ENCODE results near the gene CUX1.

The CUX1 gene

DNA sequence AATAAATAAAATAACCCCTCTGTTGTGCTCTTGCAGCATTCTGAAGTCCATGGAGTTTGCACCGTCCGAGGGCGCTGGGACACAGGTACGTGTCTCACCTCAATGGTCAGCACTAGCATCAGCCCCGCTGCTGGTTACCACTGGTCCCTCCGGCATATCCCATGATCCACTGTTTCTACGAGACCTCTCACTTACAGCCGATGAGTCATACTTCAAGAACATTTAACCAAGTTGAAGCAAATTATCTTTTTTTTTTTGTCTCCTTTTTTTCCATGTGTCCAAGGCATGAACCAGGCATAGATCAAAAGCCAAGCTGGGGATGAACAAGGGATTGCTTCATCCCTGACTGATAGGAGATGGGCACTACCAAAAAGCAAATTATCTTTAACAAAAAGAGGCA lies 376.4 kb downstream of the CUX1 start (continued):
- TF ChIP-seq, protein P1, sequence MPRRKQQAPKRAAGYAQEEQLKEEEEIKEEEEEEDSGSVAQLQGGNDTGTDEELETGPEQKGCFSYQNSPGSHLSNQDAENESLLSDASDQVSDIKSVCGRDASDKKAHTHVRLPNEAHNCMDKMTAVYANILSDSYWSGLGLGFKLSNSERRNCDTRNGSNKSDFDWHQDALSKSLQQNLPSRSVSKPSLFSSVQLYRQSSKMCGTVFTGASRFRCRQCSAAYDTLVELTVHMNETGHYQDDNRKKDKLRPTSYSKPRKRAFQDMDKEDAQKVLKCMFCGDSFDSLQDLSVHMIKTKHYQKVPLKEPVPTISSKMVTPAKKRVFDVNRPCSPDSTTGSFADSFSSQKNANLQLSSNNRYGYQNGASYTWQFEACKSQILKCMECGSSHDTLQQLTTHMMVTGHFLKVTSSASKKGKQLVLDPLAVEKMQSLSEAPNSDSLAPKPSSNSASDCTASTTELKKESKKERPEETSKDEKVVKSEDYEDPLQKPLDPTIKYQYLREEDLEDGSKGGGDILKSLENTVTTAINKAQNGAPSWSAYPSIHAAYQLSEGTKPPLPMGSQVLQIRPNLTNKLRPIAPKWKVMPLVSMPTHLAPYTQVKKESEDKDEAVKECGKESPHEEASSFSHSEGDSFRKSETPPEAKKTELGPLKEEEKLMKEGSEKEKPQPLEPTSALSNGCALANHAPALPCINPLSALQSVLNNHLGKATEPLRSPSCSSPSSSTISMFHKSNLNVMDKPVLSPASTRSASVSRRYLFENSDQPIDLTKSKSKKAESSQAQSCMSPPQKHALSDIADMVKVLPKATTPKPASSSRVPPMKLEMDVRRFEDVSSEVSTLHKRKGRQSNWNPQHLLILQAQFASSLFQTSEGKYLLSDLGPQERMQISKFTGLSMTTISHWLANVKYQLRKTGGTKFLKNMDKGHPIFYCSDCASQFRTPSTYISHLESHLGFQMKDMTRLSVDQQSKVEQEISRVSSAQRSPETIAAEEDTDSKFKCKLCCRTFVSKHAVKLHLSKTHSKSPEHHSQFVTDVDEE (CRISPR knock-in tag; IDR thresholded peaks at IDR 0.05), result no peak
- TF ChIP-seq SNAI2 (CRISPR knock-in tag; IDR thresholded peaks at IDR 0.05) (no peak), ZFP30 (CRISPR knock-in tag; IDR thresholded peaks at IDR 0.05) (no peak), ZNF565 (CRISPR knock-in tag; conservative IDR thresholded peaks at IDR 0.05; ENCODE audit: low read depth) (no peak), ZC3H10 (CRISPR knock-in tag; IDR thresholded peaks at IDR 0.05) (no peak), TOX (CRISPR knock-in tag; IDR thresholded peaks at IDR 0.05; ENCODE audit: borderline replicate concordance) (no peak), ISL1 (CRISPR knock-in tag; IDR thresholded peaks at IDR 0.05) (no peak), ZFP3 (CRISPR knock-in tag; IDR thresholded peaks at IDR 0.05) (no peak), BACH2 (CRISPR knock-in tag; IDR thresholded peaks at IDR 0.05; ENCODE audit: borderline replicate concordance) (no peak)

DNA sequence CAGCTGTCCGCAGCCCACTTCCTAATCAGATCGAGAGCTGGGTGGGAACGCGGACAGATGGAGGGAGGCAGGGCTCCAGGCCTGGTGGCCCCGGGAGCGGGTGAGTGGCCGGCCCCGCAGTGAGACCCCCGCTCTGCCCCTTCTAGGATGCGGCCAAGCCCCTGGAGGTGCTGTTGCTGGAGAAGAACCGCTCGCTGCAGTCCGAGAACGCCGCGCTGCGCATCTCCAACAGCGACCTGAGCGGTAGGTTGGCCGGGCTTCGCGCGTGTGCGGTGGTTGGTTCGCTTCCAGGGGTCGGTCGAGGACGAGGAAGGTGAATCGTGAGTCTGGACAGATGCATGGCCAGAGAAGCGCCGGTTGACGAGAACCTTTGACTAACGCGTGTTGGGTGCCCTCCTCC lies 377.9 kb downstream of the CUX1 start:
- TF ChIP-seq TOX (CRISPR knock-in tag; IDR thresholded peaks at IDR 0.05; ENCODE audit: borderline replicate concordance) (no peak), ESRRG (CRISPR knock-in tag; IDR thresholded peaks at IDR 0.05) (no peak), ARNTL (CRISPR knock-in tag; IDR thresholded peaks at IDR 0.05; ENCODE audit: borderline replicate concordance, low read depth) (no peak), ISL1 (CRISPR knock-in tag; IDR thresholded peaks at IDR 0.05) (no peak), ZC3H10 (CRISPR knock-in tag; IDR thresholded peaks at IDR 0.05) (no peak), OSR1 (CRISPR knock-in tag; IDR thresholded peaks at IDR 0.05) (no peak), GLIS3 (CRISPR knock-in tag; IDR thresholded peaks at IDR 0.05) (no peak), RARB (CRISPR knock-in tag; IDR thresholded peaks at IDR 0.05) (no peak), ZNF70 (CRISPR knock-in tag; IDR thresholded peaks at IDR 0.05) (no peak), CSDC2 (CRISPR knock-in tag; IDR thresholded peaks at IDR 0.05) (no peak), PPARA (CRISPR knock-in tag; IDR thresholded peaks at IDR 0.05; ENCODE audit: borderline replicate concordance) (no peak), ZNF8 (CRISPR knock-in tag; IDR thresholded peaks at IDR 0.05) (no peak), ZFP3 (CRISPR knock-in tag; IDR thresholded peaks at IDR 0.05) (no peak)
- TF ChIP-seq, protein P2, sequence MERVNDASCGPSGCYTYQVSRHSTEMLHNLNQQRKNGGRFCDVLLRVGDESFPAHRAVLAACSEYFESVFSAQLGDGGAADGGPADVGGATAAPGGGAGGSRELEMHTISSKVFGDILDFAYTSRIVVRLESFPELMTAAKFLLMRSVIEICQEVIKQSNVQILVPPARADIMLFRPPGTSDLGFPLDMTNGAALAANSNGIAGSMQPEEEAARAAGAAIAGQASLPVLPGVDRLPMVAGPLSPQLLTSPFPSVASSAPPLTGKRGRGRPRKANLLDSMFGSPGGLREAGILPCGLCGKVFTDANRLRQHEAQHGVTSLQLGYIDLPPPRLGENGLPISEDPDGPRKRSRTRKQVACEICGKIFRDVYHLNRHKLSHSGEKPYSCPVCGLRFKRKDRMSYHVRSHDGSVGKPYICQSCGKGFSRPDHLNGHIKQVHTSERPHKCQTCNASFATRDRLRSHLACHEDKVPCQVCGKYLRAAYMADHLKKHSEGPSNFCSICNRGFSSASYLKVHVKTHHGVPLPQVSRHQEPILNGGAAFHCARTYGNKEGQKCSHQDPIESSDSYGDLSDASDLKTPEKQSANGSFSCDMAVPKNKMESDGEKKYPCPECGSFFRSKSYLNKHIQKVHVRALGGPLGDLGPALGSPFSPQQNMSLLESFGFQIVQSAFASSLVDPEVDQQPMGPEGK (CRISPR knock-in tag; IDR thresholded peaks at IDR 0.05; ENCODE audit: borderline replicate concordance), result no peak
- TF ChIP-seq, protein P3, sequence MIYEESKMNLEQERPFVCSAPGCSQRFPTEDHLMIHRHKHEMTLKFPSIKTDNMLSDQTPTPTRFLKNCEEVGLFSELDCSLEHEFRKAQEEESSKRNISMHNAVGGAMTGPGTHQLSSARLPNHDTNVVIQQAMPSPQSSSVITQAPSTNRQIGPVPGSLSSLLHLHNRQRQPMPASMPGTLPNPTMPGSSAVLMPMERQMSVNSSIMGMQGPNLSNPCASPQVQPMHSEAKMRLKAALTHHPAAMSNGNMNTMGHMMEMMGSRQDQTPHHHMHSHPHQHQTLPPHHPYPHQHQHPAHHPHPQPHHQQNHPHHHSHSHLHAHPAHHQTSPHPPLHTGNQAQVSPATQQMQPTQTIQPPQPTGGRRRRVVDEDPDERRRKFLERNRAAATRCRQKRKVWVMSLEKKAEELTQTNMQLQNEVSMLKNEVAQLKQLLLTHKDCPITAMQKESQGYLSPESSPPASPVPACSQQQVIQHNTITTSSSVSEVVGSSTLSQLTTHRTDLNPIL (CRISPR knock-in tag; IDR thresholded peaks at IDR 0.05; ENCODE audit: low read depth), result no peak
- TF ChIP-seq, protein P4, sequence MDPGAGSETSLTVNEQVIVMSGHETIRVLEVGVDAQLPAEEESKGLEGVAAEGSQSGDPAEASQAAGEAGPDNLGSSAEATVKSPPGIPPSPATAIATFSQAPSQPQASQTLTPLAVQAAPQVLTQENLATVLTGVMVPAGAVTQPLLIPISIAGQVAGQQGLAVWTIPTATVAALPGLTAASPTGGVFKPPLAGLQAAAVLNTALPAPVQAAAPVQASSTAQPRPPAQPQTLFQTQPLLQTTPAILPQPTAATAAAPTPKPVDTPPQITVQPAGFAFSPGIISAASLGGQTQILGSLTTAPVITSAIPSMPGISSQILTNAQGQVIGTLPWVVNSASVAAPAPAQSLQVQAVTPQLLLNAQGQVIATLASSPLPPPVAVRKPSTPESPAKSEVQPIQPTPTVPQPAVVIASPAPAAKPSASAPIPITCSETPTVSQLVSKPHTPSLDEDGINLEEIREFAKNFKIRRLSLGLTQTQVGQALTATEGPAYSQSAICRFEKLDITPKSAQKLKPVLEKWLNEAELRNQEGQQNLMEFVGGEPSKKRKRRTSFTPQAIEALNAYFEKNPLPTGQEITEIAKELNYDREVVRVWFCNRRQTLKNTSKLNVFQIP (CRISPR knock-in tag; IDR thresholded peaks at IDR 0.05; ENCODE audit: borderline replicate concordance, low read depth), result no peak
- TF ChIP-seq, protein P1 (CRISPR knock-in tag; IDR thresholded peaks at IDR 0.05), result no peak
- no peak for ATAC-seq

Data from SK-N-SH treated with all-trans-retinoic acid at 6 μM for 48 hours (cell line).